IPS-NIHi7 (cell line): Measurements from ENCODE around the gene RBMS3.
"Not testable (repeated sequence)": the region's sequence is repeated elsewhere in the genome, so short reads cannot be mapped to it uniquely, and the experiment has no call there.

ENCODE experiments used
- DNase-seq: peaks from one replicate; pipeline ENCODE4 v3.0.0; 2012; ENCODE audit warnings: mixed read lengths; ENCODE audit errors: extremely low spot score

RBMS3 gene

GRCh38 chr3:29385046-29385830, 104.4 kb downstream of the RBMS3 start:
- no peak for DNase-seq

GRCh38 chr3:29389362-29389761, 108.5 kb downstream of the RBMS3 start:
- DNase-seq, result no peak

- no peak for DNase-seq
Observed at GRCh38 chr3:29392625-29393388, 111.9 kb downstream of the RBMS3 start.

- not testable (repeated sequence) for DNase-seq
Observed at GRCh38 chr3:29393946-29394345, 113.1 kb downstream of the RBMS3 start.

DNA sequence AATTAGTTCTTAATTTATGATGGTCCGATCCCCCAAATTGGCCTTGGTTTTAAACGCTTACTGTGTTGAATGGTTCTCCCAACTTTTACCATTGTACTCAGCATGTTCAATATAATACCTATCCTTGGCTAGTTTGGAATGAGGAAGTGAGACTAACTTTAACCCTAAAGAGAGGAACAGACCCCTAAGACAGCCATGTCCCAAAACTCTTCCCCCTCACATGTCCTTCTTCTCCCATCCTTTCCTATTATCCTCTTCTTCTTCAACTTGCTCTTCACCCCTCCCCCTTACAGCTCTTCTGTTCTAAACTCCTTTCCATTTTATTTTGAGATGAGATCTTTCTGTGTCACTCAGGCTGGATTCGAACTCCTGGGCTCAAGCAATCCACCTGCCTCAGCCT, 116.5 kb downstream of the RBMS3 start:
- DNase-seq, result no peak

- no peak for DNase-seq
Observed at GRCh38 chr3:29398787-29399186, 117.9 kb downstream of the RBMS3 start.

DNA sequence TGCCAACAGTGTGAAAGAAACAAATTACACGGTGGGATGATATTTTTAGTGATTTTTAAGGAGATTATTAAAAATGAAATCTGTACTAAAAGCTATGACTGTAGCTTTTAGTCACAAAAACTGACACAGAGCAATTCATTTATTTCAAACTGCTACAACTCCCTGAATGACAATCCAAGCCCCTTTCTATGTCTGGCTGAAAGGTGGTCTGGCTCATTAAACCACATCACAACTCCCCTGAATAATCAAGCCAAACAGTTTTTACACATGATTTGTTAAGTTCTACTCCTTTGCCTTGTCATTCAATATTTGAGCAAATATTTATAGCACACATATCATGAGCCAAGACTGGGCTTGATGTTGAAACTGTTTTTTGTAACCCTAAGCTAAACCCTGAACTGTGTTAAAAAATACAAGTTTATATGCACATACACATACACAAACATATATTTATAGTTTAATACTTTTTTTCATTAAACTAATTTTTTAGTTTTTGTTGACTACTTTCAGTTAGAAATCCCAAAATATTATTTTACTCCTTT, 125.5 kb downstream of the RBMS3 start:
- DNase-seq, result no peak

DNA sequence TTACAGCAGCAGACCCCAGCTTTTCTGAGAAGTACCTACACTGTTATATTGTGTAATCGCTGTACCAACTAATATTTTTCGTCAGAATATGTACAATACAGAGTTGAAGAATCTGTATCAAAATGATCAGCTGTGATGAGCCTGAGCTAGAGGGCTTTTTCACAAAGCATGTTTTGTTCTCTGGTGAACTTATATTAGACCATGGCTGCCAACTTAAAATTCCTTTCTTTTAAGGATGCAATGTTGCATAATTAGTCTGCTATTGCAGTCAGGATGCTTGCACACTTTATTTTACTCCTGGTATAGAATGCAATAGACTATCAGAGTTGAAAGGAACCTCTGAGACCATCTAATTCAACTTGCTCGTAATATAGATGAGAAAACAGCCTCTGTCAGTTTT, 127.8 kb downstream of the RBMS3 start:
- DNase-seq, result no peak

DNA sequence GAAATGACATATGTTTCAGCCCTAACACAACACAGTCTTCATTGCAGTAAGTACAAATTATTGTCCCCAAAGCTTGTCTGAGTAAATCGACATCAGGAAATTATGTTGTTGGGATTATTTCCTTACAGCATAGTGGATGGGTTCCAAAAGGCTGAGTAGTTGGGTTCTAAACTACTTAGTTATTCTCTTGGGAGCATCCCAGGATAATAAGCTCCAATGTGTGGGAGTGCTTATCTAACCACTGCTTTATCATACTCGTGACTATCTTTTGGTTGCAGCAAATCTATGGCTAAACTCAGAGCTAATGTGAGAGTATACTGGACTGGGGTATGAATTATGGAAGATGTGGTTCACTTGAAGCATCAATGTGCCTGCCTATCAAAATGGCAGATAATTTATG, 128.5 kb downstream of the RBMS3 start:
- DNase-seq, result no peak

GRCh38 chr3:29410220-29410619, 129.3 kb downstream of the RBMS3 start:
- DNase-seq, result no peak

GRCh38 chr3:29410660-29411405, 130.0 kb downstream of the RBMS3 start:
- DNase-seq, result no peak

DNA sequence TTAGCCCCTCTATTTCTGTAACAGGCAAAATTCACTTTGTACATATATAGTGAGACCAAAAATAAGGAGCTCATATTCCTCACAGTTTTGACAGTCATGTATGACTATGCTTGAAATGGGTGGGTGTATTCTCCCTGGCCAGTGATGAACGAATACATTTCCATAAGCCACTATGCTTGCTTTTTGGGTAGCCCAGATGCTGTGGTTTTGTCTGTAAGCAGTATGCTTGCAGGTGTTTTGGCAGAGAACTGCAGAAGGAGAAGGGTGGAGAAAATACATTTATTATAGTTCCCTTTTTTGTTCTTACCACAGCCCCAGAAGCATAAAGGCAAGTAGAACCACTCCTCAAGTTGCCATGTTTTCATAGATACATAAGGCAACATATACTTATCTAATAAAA, 131.2 kb downstream of the RBMS3 start:
- DNase-seq, result no peak

GRCh38 chr3:29414468-29415224, 133.8 kb downstream of the RBMS3 start:
- DNase-seq, result no peak

DNA sequence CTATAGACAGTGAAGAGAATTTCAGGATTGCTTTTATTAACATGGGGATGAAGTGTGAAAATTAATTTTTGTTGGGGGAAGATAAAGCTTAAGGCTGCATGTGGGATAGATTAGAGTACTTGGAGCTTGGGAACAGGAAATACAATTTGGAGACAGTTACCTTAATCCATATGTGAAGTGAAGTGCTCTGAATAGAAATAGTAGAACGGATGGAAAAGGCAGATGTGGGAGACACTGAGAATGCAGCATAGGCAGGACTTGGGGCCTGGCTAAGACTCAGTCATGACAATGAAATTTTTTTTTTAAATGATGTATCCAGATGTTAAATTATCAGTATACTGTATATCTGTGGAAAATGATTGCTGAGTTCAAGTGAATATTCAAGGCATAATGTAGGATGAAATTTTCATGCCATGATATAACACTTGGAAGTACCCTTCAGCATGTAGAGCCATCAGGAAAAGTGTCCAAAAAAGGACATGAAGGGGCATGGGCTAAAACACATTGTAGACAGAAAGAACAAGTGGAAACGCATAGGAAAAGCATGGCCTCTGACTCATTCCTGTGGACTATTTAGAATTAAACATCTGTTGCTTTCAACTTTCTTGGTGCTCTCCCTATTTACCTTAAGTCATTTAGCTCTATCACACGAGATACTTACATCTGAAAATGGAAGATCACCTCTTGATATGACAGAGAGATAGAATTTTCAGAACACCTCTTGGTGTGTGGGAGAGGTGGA, 134.8 kb downstream of the RBMS3 start:
- no peak for DNase-seq

- no peak for DNase-seq
Observed at GRCh38 chr3:29416514-29416913, 135.6 kb downstream of the RBMS3 start.

DNA sequence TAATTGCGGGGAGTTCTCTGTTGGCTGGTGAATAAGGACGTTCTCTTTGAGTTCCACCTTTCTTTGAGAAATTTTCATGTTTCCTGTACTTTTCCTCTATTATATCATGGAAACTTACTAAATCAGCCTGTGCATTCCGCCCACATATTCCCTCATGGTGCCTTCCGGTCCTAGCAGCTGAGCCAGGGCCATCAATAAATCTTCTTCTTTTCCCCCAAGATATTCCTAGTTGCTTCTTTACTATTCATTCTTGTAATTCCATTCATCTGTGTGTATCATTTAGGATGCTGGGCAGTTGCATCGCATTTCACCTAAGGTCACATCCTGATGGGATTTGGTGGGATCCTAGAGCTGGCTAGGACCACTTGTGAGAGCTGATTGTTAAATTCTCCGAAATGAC, 139.2 kb downstream of the RBMS3 start:
- no peak for DNase-seq

GRCh38 chr3:29426302-29427226, 145.7 kb downstream of the RBMS3 start:
- no peak for DNase-seq

DNA sequence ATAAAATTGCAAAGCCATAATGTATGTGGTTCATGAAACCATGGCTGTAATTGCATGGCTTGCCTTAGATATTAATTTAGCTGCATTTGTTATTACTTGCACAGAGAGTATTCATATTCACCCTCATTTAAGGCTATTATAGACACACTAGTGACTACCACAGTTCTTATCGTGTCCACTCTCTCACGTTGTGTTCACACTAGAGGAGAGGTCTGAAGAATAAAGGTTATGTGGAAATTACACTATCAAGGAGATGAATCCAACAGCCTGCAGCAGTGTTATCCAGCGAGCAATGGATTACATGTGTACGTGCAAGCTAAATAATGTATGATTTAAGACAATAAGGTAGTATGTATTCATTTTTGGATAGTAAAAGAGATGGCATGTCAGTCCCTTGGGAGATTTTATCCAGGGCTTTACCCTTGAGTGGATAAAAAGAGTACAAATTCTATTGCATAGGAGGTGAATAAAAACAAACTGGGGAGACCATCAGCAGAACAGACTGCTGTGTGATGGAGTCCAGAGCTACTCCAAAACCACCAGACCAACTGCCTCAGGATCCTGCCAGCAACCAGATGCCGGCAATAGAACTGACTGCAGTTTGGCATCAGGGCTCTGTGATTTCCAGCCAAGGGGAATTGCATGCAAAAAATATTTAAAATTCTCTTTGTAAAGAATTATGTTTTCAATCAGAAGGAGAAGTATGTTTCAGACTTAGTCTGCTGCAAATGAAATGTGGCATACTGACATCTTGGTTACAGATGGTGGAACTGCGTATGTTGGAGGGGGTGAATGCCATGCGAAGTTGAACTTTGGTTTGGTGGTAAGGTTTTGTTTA, 146.6 kb downstream of the RBMS3 start:
- no peak for DNase-seq
